OCI-LY3 (cell line): Measurements from ENCODE around the gene ATP8B3.

ENCODE experiments used
- H2AFZ ChIP-seq: fragments of 200-600, 300-600 bp; shearing (Covaris generic); 2 replicates; pipeline ENCODE4 v1.6.0; 2014; ENCODE audit warnings: antibody characterized with exemption, low read depth, low read length
- H3K27ac ChIP-seq: fragments of 200-600, 300-600 bp; sonication (generic); 2 replicates; pipeline ENCODE4 v1.5.1; 2014; ENCODE audit warnings: mild to moderate bottlenecking, low read length, moderate library complexity, mixed read lengths
- H3K27me3 ChIP-seq: fragments of 200-600, 300-600 bp; sonication (generic); 2 replicates; pipeline ENCODE4 v1.6.1; 2014; ENCODE audit warnings: low read depth, low read length, mixed read lengths
- H3K36me3 ChIP-seq: fragments of 200-600, 300-600 bp; sonication (generic); replicated peaks from 2 replicates; pipeline ENCODE3; 2014; ENCODE audit warnings: low read depth, low read length, mixed read lengths
- H3K4me1 ChIP-seq: fragments of 300-600, 200-600 bp; sonication (generic); 2 replicates; pipeline ENCODE4 v1.6.1; 2014; ENCODE audit warnings: low read length, mixed read lengths
- H3K4me2 ChIP-seq: fragments of 200-600, 300-600 bp; sonication (generic); 2 replicates; pipeline ENCODE4 v1.6.1; 2014; ENCODE audit warnings: low read length, mixed read lengths
- H3K4me3 ChIP-seq: fragments of 300-600, 200-600 bp; sonication (generic); 2 replicates; pipeline ENCODE4 v1.5.1; 2014; ENCODE audit warnings: antibody characterized with exemption, mild to moderate bottlenecking, low read length, moderate library complexity
- H3K79me2 ChIP-seq: fragments of 300-600, 200-600 bp; shearing (Covaris generic); 2 replicates; pipeline ENCODE4 v1.6.1; 2014; ENCODE audit warnings: mild to moderate bottlenecking, low read length, mixed read lengths
- H3K9ac ChIP-seq: fragments of 300-600, 200-600 bp; shearing (Covaris generic); 2 replicates; pipeline ENCODE4 v1.6.0; 2014; ENCODE audit warnings: mild to moderate bottlenecking, low read length, moderate library complexity
- H3K9me3 ChIP-seq: fragments of 200-600, 300-600 bp; shearing (Covaris generic); 2 replicates; pipeline ENCODE4 v1.6.1; 2014; ENCODE audit warnings: low read length, mixed read lengths; ENCODE audit not compliant: insufficient read depth
- H4K20me1 ChIP-seq: fragments of 200-600, 300-600 bp; sonication (generic); 2 replicates; pipeline ENCODE4 v1.6.1; 2016; ENCODE audit warnings: low read length, mixed read lengths; ENCODE audit not compliant: insufficient read depth
- CTCF ChIP-seq: fragments of 200-600, 300-600 bp; sonication (generic); IDR thresholded peaks from 2 replicates; pipeline ENCODE4 v1.5.1; 2014; ENCODE audit warnings: antibody characterized with exemption, low read length, low read depth
- EZH2phosphoT487 ChIP-seq: fragments of 200-600 bp; shearing (Covaris generic); IDR thresholded peaks from 2 replicates; pipeline ENCODE4 v1.6.1; 2018; ENCODE audit warnings: antibody characterized with exemption, mixed run types, low read depth

The ATP8B3 gene

GRCh38 chr19:1750343-1751021 lies 61.6 kb downstream of the ATP8B3 start:
- H3K4me1 ChIP-seq = peaks cover 23% of the 10 kb centered on the region

GRCh38 chr19:1749373-1750342 lies 62.4 kb downstream of the ATP8B3 start:
- Histone ChIP-seq H3K27me3 (peaks cover 10% of the 10 kb centered on the region; the same call in 1 of the 2 replicates), H3K4me3 (no peak overlapping the region), H3K36me3 (no peaks in the 10 kb centered on the region), H3K79me2 (no peaks in the 10 kb centered on the region), H3K9ac (no peak overlapping the region), H2AFZ (no peak overlapping the region), H4K20me1 (no peaks in the 10 kb centered on the region), H3K9me3 (no peaks in the 10 kb centered on the region), H3K4me1 (peaks cover 23% of the 10 kb centered on the region), H3K27ac (no peak overlapping the region), H3K4me2 (no peak overlapping the region)
- no peak for TF ChIP-seq EZH2phosphoT487
- TF ChIP-seq CTCF = no peak

More at GRCh38 chr19:1750343-1751021, 61.6 kb downstream of the ATP8B3 start:
- Histone ChIP-seq H4K20me1 (no peaks in the 10 kb centered on the region), H3K4me3 (no peak overlapping the region), H3K36me3 (no peaks in the 10 kb centered on the region), H3K9ac (no peak overlapping the region), H3K9me3 (no peaks in the 10 kb centered on the region), H3K79me2 (no peaks in the 10 kb centered on the region), H3K4me2 (no peak overlapping the region), H3K27ac (no peak overlapping the region), H3K27me3 (peaks cover 10% of the 10 kb centered on the region; the same call in 1 of the 2 replicates), H2AFZ (no peak overlapping the region)
- TF ChIP-seq EZH2phosphoT487 (no peak), CTCF (no peak)

- no peaks in the 10 kb centered on the region for H3K79me2 ChIP-seq
- TF ChIP-seq CTCF (no peak), EZH2phosphoT487 (no peak)
- H3K9ac ChIP-seq = no peak overlapping the region
- H3K4me3 ChIP-seq = no peak overlapping the region
- H3K9me3 ChIP-seq = no peaks in the 10 kb centered on the region
- peaks cover 23% of the 10 kb centered on the region for H3K4me1 ChIP-seq
- no peak overlapping the region for H2AFZ ChIP-seq
- no peaks in the 10 kb centered on the region for H3K36me3 ChIP-seq
- H3K27ac ChIP-seq = no peak overlapping the region
- peaks cover 10% of the 10 kb centered on the region; the same call in 1 of the 2 replicates for H3K27me3 ChIP-seq
- H4K20me1 ChIP-seq = no peaks in the 10 kb centered on the region
- H3K4me2 ChIP-seq = no peak overlapping the region
These were observed 63.2 kb downstream of the ATP8B3 start for GRCh38 chr19:1748873-1749341.
